ENCODE measurements around the gene B3GALT4. TPM values are rescaled to one million over a fixed set of nuclear protein-coding genes. Genes with fewer than 3 reads are reported as not detected.

B3GALT4 gene
- 12.8 TPM for total RNA-seq

GRCh38 chr6:33276864-33277662, at the start of gene B3GALT4:
Gene B3GALT4 (plus strand): TSS chr6:33277123. CDS start chr6:33277420, 297 bp downstream.

GRCh38 chr6:33271468-33272274, 5.3 kb upstream of the B3GALT4 start, which contains the start of the genes RPS18 and VPS52:
Gene RPS18 (plus strand): TSS chr6:33272075. CDS start chr6:33272120, 45 bp downstream.
Gene VPS52 (minus strand): TSS chr6:33271876. CDS start chr6:33271675, 201 bp downstream.

GRCh38 chr6:33288921-33289783, 12.2 kb downstream of the B3GALT4 start, which contains the start of the genes PFDN6 and WDR46:
Gene PFDN6 (plus strand): TSS chr6:33289601. CDS start chr6:33289857, 256 bp downstream.
Gene WDR46 (minus strand): TSS chr6:33289239. CDS start chr6:33289170, 69 bp downstream.

GRCh38 chr6:33298773-33299236, 21.9 kb downstream of the B3GALT4 start, which contains the start of gene RGL2:
Gene RGL2 (minus strand): TSS chr6:33298942. CDS start chr6:33298610, 332 bp downstream.

GRCh38 chr6:33313709-33314514, 37.0 kb downstream of the B3GALT4 start, which contains the start of gene TAPBP:
Gene TAPBP (minus strand): TSS chr6:33314078. CDS start chr6:33314041, 37 bp downstream.

GRCh38 chr6:33317669-33318425, 40.9 kb downstream of the B3GALT4 start, which contains the start of gene ZBTB22:
Gene ZBTB22 (minus strand): TSS chr6:33317744. CDS start chr6:33316916, 828 bp downstream.

Other genes starting within 250 kb of the B3GALT4 start
- gene HLA-DPA1, start 203.5 kb upstream of the B3GALT4 start, total RNA-seq = 0.94 TPM
- 1.9 TPM for gene HLA-DPB1, start 201.1 kb upstream of the B3GALT4 start, total RNA-seq
- gene COL11A2, start 84.7 kb upstream of the B3GALT4 start, total RNA-seq = 3.4 TPM
- 33.2 TPM for gene RXRB, start 76.5 kb upstream of the B3GALT4 start, total RNA-seq
- gene SLC39A7, start 76.3 kb upstream of the B3GALT4 start, total RNA-seq = 36.9 TPM
- 4.4 TPM for gene HSD17B8, start 72.5 kb upstream of the B3GALT4 start, total RNA-seq
- gene RING1, start 68.6 kb upstream of the B3GALT4 start, total RNA-seq = 21.9 TPM
- gene VPS52, start 5.2 kb upstream of the B3GALT4 start, total RNA-seq = 47.6 TPM
- 3,808 TPM for gene RPS18, start 5.0 kb upstream of the B3GALT4 start, total RNA-seq
- gene WDR46, start 12.1 kb downstream of the B3GALT4 start, total RNA-seq = 39.4 TPM
- gene PFDN6, start 12.5 kb downstream of the B3GALT4 start, total RNA-seq = 18.5 TPM
- 22.8 TPM for gene RGL2, start 21.8 kb downstream of the B3GALT4 start, total RNA-seq
- gene TAPBP, start 37.0 kb downstream of the B3GALT4 start, total RNA-seq = 12.2 TPM
- gene ZBTB22, start 40.6 kb downstream of the B3GALT4 start, total RNA-seq = 24.7 TPM
- 25.0 TPM for gene DAXX, start 45.8 kb downstream of the B3GALT4 start, total RNA-seq
- gene KIFC1, start 114.7 kb downstream of the B3GALT4 start, total RNA-seq = 7.8 TPM
- 32.9 TPM for gene PHF1, start 133.9 kb downstream of the B3GALT4 start, total RNA-seq
- 59.8 TPM for gene CUTA, start 141.0 kb downstream of the B3GALT4 start, total RNA-seq
- gene SYNGAP1, start 142.9 kb downstream of the B3GALT4 start, total RNA-seq = 48.8 TPM
- 8.1 TPM for gene ZBTB9, start 177.5 kb downstream of the B3GALT4 start, total RNA-seq